Lung (tissue), 12 donors: ENCODE measurements around the gene STX1A. TPM values are rescaled to one million over a fixed set of nuclear protein-coding genes. Genes with fewer than 3 reads are reported as not detected.

Experiments used
- ATAC-seq: fragments of 200-7000 bp; cut with Tn5 transposase; one replicate; pipeline ENCODE4 v1.9.1; 2020; ENCODE audit warnings: moderate number of reproducible peaks; ENCODE audit not compliant: insufficient read depth, low FRiP score
- DNase-seq, 3 donors: peaks; one replicate each; pipeline ENCODE4 v3.0.0-alpha.2; 2013 to 2017
- H3K27ac ChIP-seq, 2 donors: one replicate each; pipeline ENCODE4 v1.5.1; 2013; ENCODE audit warnings: mild to moderate bottlenecking in 2 of 2, moderate library complexity in 2 of 2, control low read depth in 1 of 2, inconsistent platforms in 1 of 2, low read depth in 1 of 2, low read length in 1 of 2
- H3K27me3 ChIP-seq, 3 donors: one replicate each; pipeline ENCODE4 v1.5.1; 2013; ENCODE audit warnings: low read length in 2 of 3; ENCODE audit not compliant: control insufficient read depth in 3 of 3, insufficient read depth in 3 of 3
- H3K36me3 ChIP-seq, 4 donors: one replicate each; pipeline ENCODE4 v1.5.1; 2013; ENCODE audit warnings: low read length in 4 of 4, mild to moderate bottlenecking in 1 of 4, moderate library complexity in 1 of 4; ENCODE audit not compliant: control insufficient read depth in 4 of 4, insufficient read depth in 4 of 4
- H3K4me1 ChIP-seq, 5 donors: one replicate each; pipeline ENCODE4 v1.5.1; 2013; ENCODE audit warnings: low read length in 5 of 5, mild to moderate bottlenecking in 2 of 5, moderate library complexity in 1 of 5; ENCODE audit not compliant: control insufficient read depth in 5 of 5, insufficient read depth in 5 of 5
- H3K4me3 ChIP-seq: one replicate; pipeline ENCODE4 v1.5.1; 2013; ENCODE audit warnings: mild to moderate bottlenecking, control low read depth, moderate library complexity
- H3K9ac ChIP-seq, 2 donors: one replicate each; pipeline ENCODE4 v1.5.1; 2013; ENCODE audit warnings: low read length in 2 of 2, control low read depth in 1 of 2; ENCODE audit not compliant: insufficient read depth in 1 of 2
- H3K9me3 ChIP-seq, 4 donors: one replicate each; pipeline ENCODE4 v1.5.1; 2013; ENCODE audit warnings: low read length in 3 of 4, mild to moderate bottlenecking in 1 of 4, moderate library complexity in 1 of 4; ENCODE audit not compliant: control insufficient read depth in 4 of 4, insufficient read depth in 3 of 4
- WGBS, 2 donors: extraction: QIAGEN DNeasy Blood & Tissue Kit; methylation state at CpG; one replicate each; pipeline ENCODE4 v1.1.7; 2013; 5-methylcytosine and 5-hydroxymethylcytosine counted together
- polyA plus RNA-seq, 2 donors: library from polyadenylated mRNA; stranded (reverse); fragments of 200-250 nt; gene quantifications; one replicate each; pipeline ENCODE4 v1.2.1, GENCODE V29; 2013
- total RNA-seq, 2 donors: library from RNA; depleted of rRNA in 1 of 2; stranded (reverse); fragments of >200 nt in 1 of 2; gene quantifications; one replicate each; pipeline ENCODE4 v1.2.1, GENCODE V29; 2014 to 2021
- TF ChIP-seq, protein P1 (sequence below): IDR thresholded peaks from 2 replicates; pipeline ENCODE4 v1.5.1; 2012; ENCODE audit warnings: mild to moderate bottlenecking; ENCODE audit errors: control extremely low read depth, extremely low read depth
- donor health status: control.
- donor health status: control.
- donor health status: Bipolar disorder and iron deficiency.
- donor health status: healthy.
- donor health status: DM: yes; HTN: yes; CAD: no.

STX1A gene
- total and polyA plus RNA-seq, 4 donors: 4.1 to 8.0 (median 7.7) TPM

DNA sequence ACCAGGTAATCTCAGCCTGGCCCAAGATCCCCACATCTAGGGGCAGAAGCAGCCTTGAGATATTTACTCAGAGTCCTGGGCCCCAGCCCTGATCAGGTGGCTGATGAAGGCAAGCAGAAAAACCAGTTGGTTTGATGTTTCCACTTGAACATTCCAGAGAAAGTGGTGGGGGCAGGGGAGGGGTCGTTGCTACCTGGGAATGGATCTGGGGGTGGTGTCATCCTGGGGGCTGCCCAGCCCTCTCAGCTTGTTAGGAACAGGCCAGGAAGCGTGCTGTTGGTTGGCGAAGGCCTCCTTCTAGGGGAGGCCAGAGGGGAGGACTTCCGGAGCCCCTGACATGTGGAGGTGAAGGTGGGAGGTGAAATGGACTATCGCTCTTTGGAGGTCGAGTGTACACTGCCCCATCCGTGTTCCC is 22.9 kb upstream of the STX1A start:
- no peak overlapping the region for H3K4me3 ChIP-seq
- peak overlapping the region; percentile 3 to 90 for H3K9ac ChIP-seq
- peak overlapping the region in 1 of 2 donors; percentile 87 for H3K27ac ChIP-seq
- peaks cover 0 to 2% (median under 1%) of the 10 kb centered on the region in 4 donors for H3K36me3 ChIP-seq
- H3K27me3 ChIP-seq: peaks cover 0 to 4% (median 0%) of the 10 kb centered on the region in 3 donors
- H3K4me1 ChIP-seq: peaks cover 0 to 11% (median 3%) of the 10 kb centered on the region in 5 donors
- WGBS, 2 donors: 45 to 62% methylated on average over 7 of the region's 7 CpGs
- no peaks in the 10 kb centered on the region for H3K9me3 ChIP-seq
- peak; percentile 74 to 87 (median 84) for DNase-seq
- TF ChIP-seq, protein P1, sequence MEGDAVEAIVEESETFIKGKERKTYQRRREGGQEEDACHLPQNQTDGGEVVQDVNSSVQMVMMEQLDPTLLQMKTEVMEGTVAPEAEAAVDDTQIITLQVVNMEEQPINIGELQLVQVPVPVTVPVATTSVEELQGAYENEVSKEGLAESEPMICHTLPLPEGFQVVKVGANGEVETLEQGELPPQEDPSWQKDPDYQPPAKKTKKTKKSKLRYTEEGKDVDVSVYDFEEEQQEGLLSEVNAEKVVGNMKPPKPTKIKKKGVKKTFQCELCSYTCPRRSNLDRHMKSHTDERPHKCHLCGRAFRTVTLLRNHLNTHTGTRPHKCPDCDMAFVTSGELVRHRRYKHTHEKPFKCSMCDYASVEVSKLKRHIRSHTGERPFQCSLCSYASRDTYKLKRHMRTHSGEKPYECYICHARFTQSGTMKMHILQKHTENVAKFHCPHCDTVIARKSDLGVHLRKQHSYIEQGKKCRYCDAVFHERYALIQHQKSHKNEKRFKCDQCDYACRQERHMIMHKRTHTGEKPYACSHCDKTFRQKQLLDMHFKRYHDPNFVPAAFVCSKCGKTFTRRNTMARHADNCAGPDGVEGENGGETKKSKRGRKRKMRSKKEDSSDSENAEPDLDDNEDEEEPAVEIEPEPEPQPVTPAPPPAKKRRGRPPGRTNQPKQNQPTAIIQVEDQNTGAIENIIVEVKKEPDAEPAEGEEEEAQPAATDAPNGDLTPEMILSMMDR: no peak
- ATAC-seq: no peak

DNA sequence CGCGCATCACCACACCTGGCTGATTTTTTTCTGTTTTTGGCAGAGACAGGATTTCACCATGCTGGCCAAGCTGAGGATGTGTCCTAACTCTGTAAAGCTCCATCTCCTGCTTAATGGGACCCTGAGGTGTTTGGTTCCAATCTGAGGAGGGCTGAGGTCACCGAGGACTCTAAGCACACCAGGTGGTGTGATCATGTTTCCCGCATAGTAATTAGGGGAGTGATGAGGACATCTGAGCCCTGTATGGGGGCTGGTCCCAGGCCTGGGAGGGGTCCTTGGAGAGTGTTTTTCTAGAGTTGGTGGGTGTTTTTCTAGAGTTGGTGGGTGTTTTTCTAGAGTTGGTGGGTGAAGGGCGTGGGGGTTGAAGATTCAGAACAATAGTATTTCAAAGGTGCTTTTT is 22.1 kb upstream of the STX1A start:
- Histone ChIP-seq H3K4me3 (no peak overlapping the region), H3K4me1 (peaks cover 0 to 11% (median 3%) of the 10 kb centered on the region in 5 donors), H3K9ac (peak overlapping the region in 1 of 2 donors; percentile 49), H3K9me3 (no peaks in the 10 kb centered on the region), H3K27me3 (peaks cover 0 to 4% (median 0%) of the 10 kb centered on the region in 3 donors), H3K36me3 (peaks cover 0 to 9% (median 3%) of the 10 kb centered on the region in 4 donors), H3K27ac (peak overlapping the region in 1 of 2 donors; percentile 55)
- no peak for ATAC-seq
- no peak for DNase-seq
- TF ChIP-seq, protein P1: no peak
- WGBS, 2 donors: 82 to 92% methylated on average over 5 of the region's 5 CpGs

DNA sequence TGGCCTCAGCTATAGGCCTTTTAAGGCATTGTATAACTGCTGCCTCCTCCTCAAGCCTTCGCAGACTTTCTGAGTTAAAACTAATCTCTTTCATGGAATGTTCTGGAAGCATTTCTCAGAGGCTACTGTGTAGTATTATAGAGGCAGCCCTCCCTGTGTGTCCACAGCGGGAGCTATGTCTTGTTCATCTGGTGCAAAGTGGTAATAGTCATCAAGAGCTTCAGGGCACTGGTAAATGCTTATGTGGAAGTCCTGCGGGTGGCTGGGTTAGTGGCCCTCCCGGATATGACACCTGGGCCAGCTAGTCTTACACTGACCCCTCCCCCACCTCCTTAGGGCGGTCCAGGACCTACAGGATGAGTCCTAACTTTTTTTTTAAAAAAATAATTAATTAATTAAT is 21.3 kb upstream of the STX1A start:
- Histone ChIP-seq H3K9me3 (no peaks in the 10 kb centered on the region), H3K4me3 (no peak overlapping the region), H3K27me3 (peaks cover 0 to 4% (median 0%) of the 10 kb centered on the region in 3 donors), H3K9ac (no peak overlapping the region), H3K4me1 (peaks cover 0 to 9% (median 0%) of the 10 kb centered on the region in 5 donors), H3K36me3 (peaks cover 0 to 11% (median 5%) of the 10 kb centered on the region in 4 donors), H3K27ac (peak overlapping the region in 1 of 2 donors; percentile 71)
- TF ChIP-seq, protein P1: no peak
- 79 to 83% methylated on average over 5 of the region's 5 CpGs for WGBS, 2 donors
- ATAC-seq: no peak
- DNase-seq: no peak

DNA sequence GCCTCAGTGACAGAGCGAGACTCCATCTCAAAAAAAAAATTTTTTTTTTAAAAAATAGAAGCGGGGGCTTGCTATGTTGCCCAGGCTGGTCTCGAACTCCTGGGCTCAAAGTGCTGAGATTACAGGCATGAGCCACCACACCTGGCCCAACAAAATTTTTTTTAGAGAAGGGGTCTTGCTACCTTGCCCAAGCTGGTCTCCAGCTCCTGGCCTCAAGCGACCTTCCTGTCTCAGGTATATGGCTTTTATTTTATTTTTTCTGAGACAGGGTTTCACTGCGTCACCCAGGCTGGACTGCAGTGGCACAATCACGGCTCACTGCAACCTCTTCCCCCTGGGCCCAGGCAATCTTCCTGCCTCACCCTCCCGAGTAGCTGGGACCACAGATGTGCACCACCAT is 20.7 kb upstream of the STX1A start:
- H3K9ac ChIP-seq: no peak overlapping the region
- ATAC-seq (no peak), DNase-seq (no peak)
- H3K9me3 ChIP-seq: no peaks in the 10 kb centered on the region
- WGBS, 2 donors: 81 to 90% methylated on average over 7 of the region's 7 CpGs
- H3K4me3 ChIP-seq: no peak overlapping the region
- peaks cover 0 to 4% (median 0%) of the 10 kb centered on the region in 3 donors for H3K27me3 ChIP-seq
- peaks cover 0 to 9% (median 0%) of the 10 kb centered on the region in 5 donors for H3K4me1 ChIP-seq
- TF ChIP-seq, protein P1: no peak
- H3K36me3 ChIP-seq: peaks cover 0 to 11% (median 8%) of the 10 kb centered on the region in 4 donors
- peak overlapping the region in 1 of 2 donors; percentile 71 for H3K27ac ChIP-seq
